ENCODE measurements around the gene SMTNL1.
A peak's percentile ranks its signal among the peaks of the same experiment; 100 is the strongest.

SMTNL1 gene

DNA sequence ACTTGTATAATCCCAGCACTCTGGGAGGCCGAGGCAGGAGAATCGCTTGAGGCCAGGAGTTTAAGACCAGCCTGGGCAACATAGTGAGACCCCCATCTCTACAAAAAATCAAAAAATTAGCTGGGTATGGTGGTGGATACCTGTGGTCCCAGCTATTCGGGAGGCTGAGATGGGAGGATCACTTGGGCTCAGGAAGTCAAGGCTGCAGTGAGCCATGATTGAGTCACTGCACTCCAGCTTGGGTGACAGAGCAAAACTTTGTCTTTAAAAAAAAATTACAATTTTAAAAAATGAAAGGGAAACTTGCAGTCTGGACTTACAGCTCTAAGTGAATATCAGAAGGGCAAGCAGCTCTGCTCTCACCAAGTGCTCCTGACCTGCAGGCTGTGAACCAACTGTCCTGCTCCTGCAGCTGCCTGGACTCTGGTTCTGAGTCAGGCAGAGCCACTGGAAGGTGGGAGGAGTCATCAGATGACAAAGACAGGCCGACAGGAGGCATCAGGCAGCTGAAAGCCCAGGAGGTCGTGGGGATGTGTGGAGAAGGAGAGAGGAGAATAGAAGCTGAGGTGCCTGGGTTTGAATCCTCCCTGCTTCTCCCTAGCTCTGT lies 9.6 kb downstream of the SMTNL1 start:
- DNase-seq: peak; percentile 46

- no peak for DNase-seq
Observed at GRCh38 chr11:57547854-57548377, 10.5 kb downstream of the SMTNL1 start.

- DNase-seq: no peak
Observed at GRCh38 chr11:57549983-57550382, 12.6 kb downstream of the SMTNL1 start.

- no peak for DNase-seq
Observed at GRCh38 chr11:57551941-57552340, 14.5 kb downstream of the SMTNL1 start.

GRCh38 chr11:57552479-57552878 lies 15.1 kb downstream of the SMTNL1 start:
- no peak for DNase-seq

DNA sequence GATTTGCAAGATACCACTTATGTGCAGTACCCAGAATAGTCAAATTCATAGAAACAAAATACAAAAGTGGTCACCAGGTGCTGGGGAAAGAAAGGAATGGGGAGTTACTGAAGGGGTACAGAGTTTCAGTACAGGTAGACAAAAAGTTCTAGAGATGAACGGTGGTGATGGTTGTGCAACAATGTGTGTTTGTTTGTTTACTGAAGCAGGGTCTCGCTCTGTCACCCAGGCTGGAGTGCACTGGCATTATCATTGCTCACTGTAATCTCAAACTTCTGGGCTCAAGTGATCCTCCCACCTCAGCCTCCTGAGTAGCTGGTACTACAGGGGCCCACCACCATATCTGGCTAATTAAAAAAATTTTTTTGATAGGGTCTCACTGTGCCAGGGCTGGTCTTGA lies 18.0 kb downstream of the SMTNL1 start:
- no peak for DNase-seq

GRCh38 chr11:57556041-57556440 lies 18.6 kb downstream of the SMTNL1 start:
- no peak for DNase-seq

DNA sequence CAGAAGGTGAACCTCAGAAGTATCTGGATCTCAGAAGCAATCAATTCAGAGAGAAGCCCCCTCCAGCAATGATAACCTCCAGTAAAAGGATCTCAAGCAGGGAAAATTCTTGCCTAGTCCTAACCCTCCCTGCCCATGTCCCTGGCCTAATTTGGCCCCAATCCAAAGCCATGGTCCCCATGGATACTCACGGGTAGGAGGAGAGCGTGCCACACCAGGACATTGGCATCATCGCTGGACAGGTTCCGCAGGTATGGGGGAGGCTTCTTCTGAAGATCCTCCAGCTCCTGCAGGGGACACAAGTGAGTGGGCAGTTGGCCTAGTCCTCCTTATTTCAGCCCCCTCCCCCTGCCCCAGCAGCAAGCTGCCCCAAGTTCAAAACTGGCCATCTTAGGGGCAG lies 22.8 kb downstream of the SMTNL1 start:
- DNase-seq: no peak

DNA sequence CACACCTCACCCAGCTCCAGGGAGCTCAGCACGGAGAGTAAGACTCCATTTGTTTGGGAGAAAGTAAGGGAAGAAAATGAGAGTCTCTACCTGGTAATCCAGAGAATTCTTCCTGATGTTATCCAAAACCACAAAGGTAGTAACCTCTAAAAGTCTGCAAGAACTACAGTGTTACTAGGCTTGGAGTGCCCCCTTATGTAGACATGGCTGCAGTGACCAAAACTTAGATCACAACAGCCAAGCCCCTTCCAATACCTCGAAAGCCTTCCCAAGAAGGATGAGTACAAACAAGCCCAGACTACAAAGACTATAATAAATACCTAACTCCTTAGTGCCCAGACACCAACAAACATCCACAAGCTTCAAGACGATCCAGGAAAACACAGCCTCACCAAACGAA lies 25.2 kb downstream of the SMTNL1 start:
- DNase-seq: no peak

GRCh38 chr11:57566005-57566904 lies 28.9 kb downstream of the SMTNL1 start:
- peak; percentile 74 for DNase-seq

DNA sequence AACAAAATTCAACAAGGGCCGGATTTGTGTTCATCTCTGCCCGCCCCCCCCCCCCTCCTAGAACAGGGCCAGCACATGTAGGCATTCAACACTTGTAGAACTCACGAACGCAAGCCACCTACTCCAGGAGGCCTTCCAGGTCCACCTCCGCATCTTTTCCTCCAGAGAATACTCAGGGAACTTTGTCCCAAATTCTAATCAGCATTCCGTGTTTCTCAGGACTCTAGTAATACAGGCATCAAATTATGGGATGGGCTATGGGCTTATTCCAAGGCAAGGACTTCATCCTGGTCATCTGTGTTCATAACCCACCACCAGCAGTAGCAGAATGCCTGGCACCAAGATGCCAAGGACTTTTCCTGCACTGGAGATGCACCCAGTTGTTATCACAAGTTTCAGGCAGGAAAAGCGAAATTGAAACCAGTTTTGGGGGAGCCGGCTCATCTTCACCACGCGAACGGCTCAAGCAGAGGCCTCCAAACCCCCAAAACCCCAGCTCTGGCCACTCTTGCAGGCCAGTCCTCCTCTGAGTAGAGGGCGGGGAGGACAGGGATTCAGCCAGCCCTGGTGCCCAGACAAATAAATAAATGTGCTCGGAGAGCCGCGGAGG lies 29.6 kb downstream of the SMTNL1 start:
- peak; percentile 37 for DNase-seq

DNA sequence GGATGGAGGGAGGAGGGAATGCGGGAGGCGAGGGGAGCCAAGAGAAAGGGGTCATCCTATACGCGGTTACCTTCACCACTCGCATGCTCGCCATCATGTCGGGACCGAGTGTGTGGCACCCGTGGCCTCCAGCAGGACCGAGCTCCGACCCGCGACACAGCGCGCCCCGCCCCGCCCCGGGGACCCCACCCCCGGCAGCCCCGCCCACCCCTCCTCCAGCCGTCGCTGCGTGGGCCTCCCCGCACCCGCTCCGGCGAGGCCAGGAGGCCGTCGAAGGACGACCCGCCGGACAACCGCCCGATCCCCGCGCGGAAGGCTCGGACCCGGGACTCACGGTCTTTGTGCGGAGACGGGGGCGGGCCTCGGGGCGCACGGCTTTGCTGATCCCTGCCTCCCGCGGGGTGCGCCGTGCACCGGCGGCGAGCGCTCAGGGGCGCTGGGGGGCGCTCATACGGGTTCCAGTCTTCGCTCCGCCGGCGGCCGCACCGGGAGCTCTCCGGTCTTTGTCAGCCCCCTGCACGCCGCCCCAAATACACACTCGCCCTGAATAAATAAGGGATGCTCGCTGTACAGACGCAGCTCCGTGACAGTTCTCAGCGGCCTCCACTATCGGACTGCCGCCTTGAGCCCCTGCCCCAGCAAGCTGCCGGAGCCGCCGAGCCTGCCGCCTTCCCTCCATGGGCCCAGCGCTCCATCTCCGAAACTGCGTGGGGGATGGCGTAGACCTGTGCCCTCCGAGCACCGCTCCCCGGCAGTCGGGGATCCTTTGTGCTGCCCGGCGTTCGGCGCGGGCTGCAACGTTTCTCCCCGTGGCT lies 30.3 kb downstream of the SMTNL1 start, which contains the start of gene UBE2L6:
UBE2L6 (minus strand) TSS at position 158 of the 815 bp plus-strand sequence; CDS start at position 97, 61 bp downstream.
- peak; percentile 73 for DNase-seq

- DNase-seq: peak; percentile 93
Observed at GRCh38 chr11:57568330-57568766, 31.0 kb downstream of the SMTNL1 start.

- no peak for DNase-seq
Observed at GRCh38 chr11:57571606-57572005, 34.2 kb downstream of the SMTNL1 start.

DNA sequence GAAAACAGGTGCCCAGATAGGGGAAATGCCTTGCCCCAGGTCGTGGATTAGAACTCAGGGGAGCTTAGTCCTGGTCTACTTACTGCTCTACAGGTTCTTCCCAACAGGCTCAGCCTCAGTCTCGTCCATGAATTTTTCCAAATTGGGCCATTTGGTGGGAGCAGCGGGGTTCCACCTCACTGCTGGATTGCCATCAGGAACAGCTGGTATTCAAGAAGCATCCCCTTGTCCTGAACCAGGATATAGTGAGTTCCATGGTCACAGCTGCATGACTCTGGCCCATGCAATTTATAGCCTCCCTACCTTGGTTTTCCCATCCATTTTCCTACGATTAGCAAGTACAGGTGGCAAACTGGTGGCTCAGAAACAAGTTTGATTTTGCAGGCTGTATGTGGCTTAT lies 36.7 kb downstream of the SMTNL1 start:
- no peak for DNase-seq

DNA sequence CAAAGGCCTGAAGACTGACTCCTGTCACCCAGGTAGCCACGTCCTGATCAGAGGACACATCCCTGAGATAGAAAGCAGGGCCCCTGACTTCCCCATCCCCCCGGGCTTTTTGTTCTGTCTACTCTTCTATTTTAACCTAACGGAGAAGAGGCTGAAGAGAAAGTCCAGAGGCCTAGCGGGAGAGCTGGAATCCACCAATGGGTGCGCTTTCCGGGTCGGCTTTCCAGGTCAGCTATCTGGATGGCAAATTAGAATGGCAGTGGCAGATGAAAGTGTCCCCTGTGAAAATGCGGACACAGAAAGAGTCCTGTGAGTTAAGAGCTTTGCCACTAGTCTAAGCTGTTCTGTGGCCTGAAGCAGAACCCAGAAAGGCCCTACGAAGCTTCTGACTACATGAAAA lies 46.9 kb downstream of the SMTNL1 start:
- no peak for DNase-seq

- DNase-seq: no peak
Observed at GRCh38 chr11:57585301-57585700, 47.9 kb downstream of the SMTNL1 start.

DNA sequence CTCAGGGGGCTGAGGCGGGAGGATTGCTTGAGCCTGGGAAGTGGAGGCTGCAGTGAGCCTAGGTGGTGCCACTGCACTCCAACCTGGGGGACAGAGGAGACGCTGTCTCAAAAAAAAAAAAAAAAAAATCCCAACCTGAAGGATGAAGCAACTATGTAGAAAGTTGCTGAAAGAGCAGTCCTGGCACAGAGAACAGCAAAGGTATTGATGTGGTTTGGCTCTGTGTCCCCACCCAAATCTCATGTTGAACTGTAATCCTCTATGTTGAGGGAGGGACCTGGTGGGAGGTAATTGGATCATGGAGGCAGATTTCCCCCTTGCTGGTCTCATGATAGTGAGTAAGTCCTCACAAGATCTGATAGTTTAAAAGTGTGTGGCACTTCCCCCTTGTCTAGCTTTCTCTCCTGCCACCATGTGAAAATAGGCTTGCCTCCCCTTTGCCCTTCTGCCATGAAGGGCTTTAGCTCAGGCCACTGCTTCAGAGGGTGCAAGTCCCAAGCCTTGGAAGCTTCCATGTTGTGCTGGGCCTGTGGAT lies 49.4 kb downstream of the SMTNL1 start:
- no peak for DNase-seq

- DNase-seq: no peak
Observed at GRCh38 chr11:57588046-57588710, 50.8 kb downstream of the SMTNL1 start.

- DNase-seq: no peak
Observed at GRCh38 chr11:57596266-57596885, 59.0 kb downstream of the SMTNL1 start.

GRCh38 chr11:57597461-57597915 lies 60.1 kb downstream of the SMTNL1 start, which contains the start of gene SERPING1:
Gene SERPING1, plus strand, starts transcription at chr11:57597685. Its CDS starts 586 bp downstream, at chr11:57598271.
- DNase-seq: no peak
